ENCODE data around the gene SHISA8. TPM values are rescaled to one million over a fixed set of nuclear protein-coding genes. Genes with fewer than 3 reads are reported as not detected.

Gene SHISA8
- total RNA-seq, 1 donor from 2014 or later: 6.8 TPM

GRCh38 chr22:41906822-41907221 lies 8.1 kb downstream of the SHISA8 start:
- peak; percentile 14 for DNase-seq (ENCODE audit: missing footprints)
- intact Hi-C loops (cut with DNase I): no loop called here
- no peak for ATAC-seq

- ATAC-seq (no peak), DNase-seq (ENCODE audit: missing footprints) (peak; percentile 22)
- intact Hi-C loops (cut with DNase I): no loop called here
Measured at GRCh38 chr22:41905411-41906202, 9.3 kb downstream of the SHISA8 start.

DNA sequence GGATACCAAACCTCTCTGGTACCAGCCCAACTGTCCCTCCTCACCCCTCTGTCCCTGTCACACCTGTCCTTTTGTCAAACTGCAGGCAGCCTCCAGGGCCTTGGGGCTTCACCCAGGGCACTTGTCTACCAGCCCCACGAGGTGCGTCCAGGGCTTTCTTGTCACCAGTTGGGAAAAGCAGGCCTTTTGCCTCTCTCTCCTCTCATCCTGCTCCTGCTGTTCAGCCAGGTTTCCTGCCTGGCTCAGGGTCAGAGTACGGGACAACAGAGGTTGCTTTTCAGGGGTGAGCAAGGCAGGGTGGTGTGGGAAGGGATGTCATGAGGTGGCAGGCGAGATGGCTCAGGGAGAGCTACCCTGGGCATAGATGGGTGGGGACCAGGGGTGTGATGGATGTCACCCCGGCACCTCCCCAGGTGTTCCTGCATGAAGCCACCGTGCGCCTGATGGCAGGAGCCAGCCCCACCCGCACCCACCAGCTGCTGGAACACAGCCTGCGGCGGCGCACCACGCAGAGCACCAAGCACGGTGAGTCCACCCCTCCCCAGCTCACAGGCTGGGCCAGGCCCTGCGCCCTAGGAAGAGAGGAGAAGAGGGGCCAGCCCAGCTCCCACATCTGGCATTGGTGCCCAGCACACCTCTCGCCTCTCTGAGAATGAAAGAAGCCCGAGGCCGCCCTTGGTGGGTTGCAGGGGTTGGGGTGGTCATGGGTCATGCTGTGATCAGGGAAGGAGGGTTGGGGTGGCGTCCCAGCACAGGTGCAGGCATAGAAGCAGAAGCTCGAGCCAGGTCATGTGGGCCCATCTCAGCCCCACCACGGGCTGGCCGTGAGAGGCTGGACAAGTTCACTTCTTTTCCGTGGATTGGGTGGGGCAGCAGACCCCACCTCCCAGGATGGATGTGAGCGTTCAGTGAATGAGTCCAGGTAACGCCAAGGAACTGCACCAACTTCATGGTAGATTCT lies 10.1 kb downstream of the SHISA8 start:
- intact Hi-C loops (cut with DNase I): no loop called here
- ATAC-seq (no peak), DNase-seq (ENCODE audit: missing footprints) (peak; percentile 22)

GRCh38 chr22:41902932-41903421 lies 11.9 kb downstream of the SHISA8 start:
- peak; percentile 88 for DNase-seq (ENCODE audit: missing footprints)
- peak; percentile 63 for ATAC-seq
- intact Hi-C loops (cut with DNase I): no loop called here

DNA sequence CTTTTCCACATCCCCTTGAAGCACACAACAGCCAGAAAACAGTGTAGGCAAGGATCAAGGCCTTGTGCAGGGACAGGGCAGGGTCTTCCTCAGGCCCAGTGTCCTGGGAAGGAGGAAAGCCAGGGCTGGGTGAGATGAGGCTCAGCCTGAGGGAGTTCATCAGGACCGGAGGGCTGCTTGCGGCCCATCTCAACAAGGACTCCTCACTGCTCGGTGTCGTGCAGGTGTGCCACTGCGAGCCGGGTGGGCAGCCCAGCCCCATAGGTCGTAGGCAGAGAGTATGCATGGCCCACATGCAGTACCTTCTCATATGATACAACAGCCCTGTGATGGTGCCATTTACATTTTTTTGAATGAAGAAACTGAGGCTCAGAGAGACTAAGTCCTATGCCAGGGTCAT lies 12.9 kb downstream of the SHISA8 start:
- ATAC-seq: no peak
- intact Hi-C loops (cut with DNase I): no loop called here
- no peak for DNase-seq (ENCODE audit: missing footprints)

GRCh38 chr22:41900652-41901312 lies 14.1 kb downstream of the SHISA8 start:
- ATAC-seq (no peak), DNase-seq (ENCODE audit: missing footprints) (peak; percentile 32)
- intact Hi-C loops (cut with DNase I): no loop called here

DNA sequence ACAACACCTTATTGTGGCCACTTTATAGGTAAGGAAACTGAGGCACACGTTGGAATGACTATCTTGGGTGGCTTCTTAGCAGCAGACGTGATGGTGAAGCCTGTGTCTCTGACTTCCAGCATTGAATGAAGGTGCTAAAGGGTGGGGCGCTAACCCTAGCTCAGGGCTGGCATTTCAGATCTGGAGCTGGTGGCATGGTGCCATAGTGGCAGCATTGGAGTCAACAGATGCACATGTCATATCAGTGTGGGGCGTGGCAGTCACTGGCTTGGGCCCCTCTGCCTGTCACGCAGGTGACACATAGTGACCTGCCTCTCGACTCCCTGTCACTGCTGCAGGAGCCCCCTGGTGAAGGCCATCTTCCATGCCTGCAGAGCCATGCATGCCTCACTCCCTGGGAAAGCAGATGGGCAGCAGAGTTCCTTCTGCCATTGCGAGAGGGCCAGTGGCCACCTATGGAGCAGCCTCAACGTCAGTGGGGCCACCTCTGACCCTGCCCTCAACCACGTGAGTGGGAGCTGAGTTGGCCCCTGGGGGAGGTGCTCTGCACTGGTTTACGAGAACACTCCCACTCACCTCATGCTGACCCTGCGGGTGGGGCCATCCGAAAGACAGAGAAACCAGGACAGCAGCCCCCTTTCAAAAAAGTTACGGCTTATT lies 14.8 kb downstream of the SHISA8 start:
- intact Hi-C loops (cut with DNase I): no loop called here
- DNase-seq (ENCODE audit: missing footprints) (peak; percentile 78), ATAC-seq (peak; percentile 42)

GRCh38 chr22:41899110-41899509 lies 15.8 kb downstream of the SHISA8 start:
- DNase-seq (ENCODE audit: missing footprints) (peak; percentile 50), ATAC-seq (peak; percentile 46)
- intact Hi-C loops (cut with DNase I): no loop called here

DNA sequence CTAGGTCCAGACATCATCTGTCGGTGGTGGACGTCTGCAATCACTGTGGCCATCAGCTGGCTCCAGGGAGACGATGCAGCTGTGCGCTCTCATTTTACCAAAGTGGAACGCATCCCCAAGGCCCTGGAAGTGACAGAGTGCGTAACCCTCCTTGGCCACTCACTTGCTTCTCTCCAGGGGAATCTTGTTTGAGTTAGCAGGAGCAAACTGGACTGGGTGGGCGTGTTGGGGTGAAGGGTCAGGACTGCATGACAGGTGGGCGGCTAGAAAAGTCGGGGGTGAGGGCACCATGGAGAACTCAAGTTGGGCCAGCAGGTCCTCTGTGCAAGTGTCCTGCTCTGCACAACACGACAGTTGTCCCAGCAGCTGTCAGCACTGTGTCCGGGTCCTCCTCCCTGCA lies 16.2 kb downstream of the SHISA8 start:
- peak; percentile 18 for ATAC-seq
- intact Hi-C loops (cut with DNase I): no loop called here
- DNase-seq (ENCODE audit: missing footprints): peak; percentile 50

DNA sequence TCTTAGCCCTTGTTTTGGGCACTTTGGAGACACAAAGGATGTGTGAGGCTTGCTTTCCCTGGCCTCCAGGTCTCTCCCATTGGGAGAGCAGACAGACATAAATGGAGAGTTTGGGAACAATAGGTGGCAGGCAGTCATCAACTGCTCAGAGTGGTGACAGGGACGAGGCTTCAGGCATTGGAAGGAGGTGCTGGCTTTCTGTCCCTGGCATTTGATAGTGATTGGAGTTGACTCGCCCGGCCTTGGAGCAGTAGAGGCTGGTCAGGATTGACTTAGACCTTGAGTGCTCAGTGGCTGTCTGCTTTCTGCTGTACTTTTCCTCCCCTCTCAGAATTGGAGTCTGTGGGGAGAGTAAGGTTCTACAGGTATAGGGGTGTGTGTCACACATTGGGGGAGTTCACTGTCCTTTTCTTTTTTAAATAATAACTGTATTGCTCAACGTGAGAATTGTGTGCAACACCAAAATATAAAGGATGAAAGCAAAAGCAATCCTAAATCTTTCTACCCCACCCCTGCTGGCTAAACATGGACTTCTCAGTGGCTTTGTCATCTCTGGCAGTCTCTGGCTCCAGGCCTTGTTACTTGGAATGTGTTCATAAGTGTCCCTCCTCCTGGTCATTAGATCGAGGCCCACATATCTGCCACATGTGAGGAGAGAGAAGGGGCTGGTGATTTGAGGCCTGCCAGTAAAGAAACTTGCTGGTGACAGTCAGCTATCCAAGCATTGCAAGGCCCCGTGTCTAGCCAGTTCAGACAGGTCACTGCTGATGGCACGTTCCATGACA lies 21.1 kb downstream of the SHISA8 start:
- ATAC-seq: peak; percentile 71
- intact Hi-C loops (cut with DNase I): no loop called here
- peak; percentile 9 for DNase-seq (ENCODE audit: missing footprints)

DNA sequence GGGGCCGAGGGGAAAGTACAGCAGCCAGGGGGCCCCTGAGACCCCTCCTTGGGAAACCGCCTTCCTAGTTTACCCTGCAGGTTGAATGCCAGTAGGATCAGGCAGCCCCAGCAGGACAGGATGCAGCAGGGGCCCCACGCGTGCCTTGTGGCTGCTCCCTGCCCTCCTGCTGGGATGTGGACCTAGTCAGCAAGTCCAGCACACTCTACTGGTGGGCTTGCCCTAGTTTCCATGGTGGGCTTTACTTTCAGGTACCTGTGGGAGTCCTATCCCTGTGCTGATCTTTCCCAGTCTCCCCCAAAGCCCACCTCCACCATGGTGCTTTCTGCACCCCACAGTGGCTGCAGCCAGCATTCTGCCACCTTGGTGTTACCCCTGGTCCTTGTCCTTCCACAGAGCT lies 22.2 kb downstream of the SHISA8 start:
- DNase-seq (ENCODE audit: missing footprints) (peak; percentile 1), ATAC-seq (no peak)
- intact Hi-C loops (cut with DNase I): no loop called here

- DNase-seq (ENCODE audit: missing footprints) (no peak), ATAC-seq (peak; percentile 57)
- intact Hi-C loops (cut with DNase I): no loop called here
Measured at GRCh38 chr22:41891407-41891806, 23.5 kb downstream of the SHISA8 start.

- intact Hi-C loops (cut with DNase I): no loop called here
- DNase-seq (ENCODE audit: missing footprints) (no peak), ATAC-seq (no peak)
Measured at GRCh38 chr22:41888627-41889200, 26.2 kb downstream of the SHISA8 start.

GRCh38 chr22:41885516-41885915 lies 29.4 kb downstream of the SHISA8 start:
- intact Hi-C loops (cut with DNase I): no loop called here
- ATAC-seq (no peak), DNase-seq (ENCODE audit: missing footprints) (no peak)

GRCh38 chr22:41885116-41885515 lies 29.8 kb downstream of the SHISA8 start:
- DNase-seq (ENCODE audit: missing footprints): no peak
- intact Hi-C loops (cut with DNase I): no loop called here
- no peak for ATAC-seq

DNA sequence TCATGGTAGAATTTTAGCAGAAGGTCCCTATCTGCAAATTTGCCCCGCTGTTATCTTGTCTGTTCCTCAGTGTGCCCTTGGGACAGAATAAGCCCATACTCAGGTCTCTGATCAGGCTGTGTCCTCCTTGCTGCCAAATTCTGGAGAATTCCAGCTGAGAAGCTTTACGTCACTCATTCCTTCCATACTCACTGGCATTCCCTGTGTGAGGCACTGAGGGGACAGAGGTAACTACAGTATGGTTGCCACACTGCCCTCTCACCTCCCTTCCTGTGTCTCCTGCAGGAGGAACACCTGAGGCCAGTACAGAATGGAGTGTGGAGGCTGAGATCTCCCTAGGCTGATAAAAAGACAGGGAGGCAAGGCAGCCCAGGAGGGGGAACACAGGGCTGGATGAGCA lies 31.5 kb downstream of the SHISA8 start:
- DNase-seq (ENCODE audit: missing footprints) (no peak), ATAC-seq (peak; percentile 18)

GRCh38 chr22:41880653-41881052 lies 34.2 kb downstream of the SHISA8 start:
- ATAC-seq (no peak), DNase-seq (ENCODE audit: missing footprints) (no peak)
- intact Hi-C loops (cut with DNase I): no loop called here

More for the DNA sequence above, 31.5 kb downstream of the SHISA8 start:
- intact Hi-C loops (cut with DNase I): no loop called here

GRCh38 chr22:41876675-41877074 lies 38.2 kb downstream of the SHISA8 start:
- DNase-seq (ENCODE audit: missing footprints) (no peak), ATAC-seq (no peak)

More at GRCh38 chr22:41876675-41877074, 38.2 kb downstream of the SHISA8 start:
- intact Hi-C loops (cut with DNase I): no loop called here

All from Right ventricle myocardium inferior (tissue), 1 donor.